Mammary epithelial cell (primary cell): ENCODE measurements around the gene SERPINA12.

ENCODE experiments used
- CTCF ChIP-seq, 2 donors: IDR thresholded peaks in 1 of 2; conservative IDR thresholded peaks in 1 of 2; 2 replicates each; pipeline ENCODE4 v1.5.1; 2011 to 2012; ENCODE audit warnings: inconsistent platforms in 2 of 2, low read length in 2 of 2, mild to moderate bottlenecking in 2 of 2, control low read depth in 1 of 2, low read depth in 1 of 2; ENCODE audit not compliant: insufficient read depth in 1 of 2; ENCODE audit errors: extremely low read depth in 1 of 2
- EZH2 ChIP-seq: IDR thresholded peaks from 2 replicates; pipeline ENCODE4 v1.6.1; 2012; ENCODE audit warnings: low read length, inconsistent platforms, borderline replicate concordance

GRCh38 chr14:94484481-94484880, 24.8 kb downstream of the SERPINA12 start:
- TF ChIP-seq CTCF (conservative IDR thresholded peaks at IDR 0.05 in 1 of 2, IDR thresholded peaks at IDR 0.05 in 1 of 2; ENCODE audit: extremely low read depth in 1 of 2, insufficient read depth in 1 of 2, low read depth in 1 of 2, low read length in 2 of 2): no peak
- TF ChIP-seq EZH2: no peak
